Activated T-cell treated with anti-CD3 and anti-CD28 coated beads, Interleukin-2, amount 50 U/mL, for 24 hours (primary cell): ENCODE results near the gene KRT14.
"Not testable (repeated sequence)": the region's sequence is repeated elsewhere in the genome, so short reads cannot be mapped to it uniquely, and the experiment has no call there.

ENCODE experiments used
- DNase-seq: peaks from one replicate; pipeline ENCODE4 v3.0.0-alpha.2; 2020
- H3K27ac Mint-ChIP-seq: 2 replicates; pipeline ENCODE4 v1.8.0; 2020; ENCODE audit warnings: mild to moderate bottlenecking, mixed read lengths
- H3K27me3 Mint-ChIP-seq: 2 replicates; pipeline ENCODE4 v1.8.0; 2020; ENCODE audit warnings: mixed read lengths
- H3K36me3 Mint-ChIP-seq: 2 replicates; pipeline ENCODE4 v1.8.0; 2020; ENCODE audit warnings: low read depth, mixed read lengths
- H3K4me1 Mint-ChIP-seq: 2 replicates; pipeline ENCODE4 v1.8.0; 2020; ENCODE audit warnings: low read depth, mixed read lengths
- H3K4me3 Mint-ChIP-seq: 2 replicates; pipeline ENCODE4 v1.8.0; 2020; ENCODE audit warnings: mild to moderate bottlenecking, moderate library complexity, mixed read lengths
- H3K9me3 Mint-ChIP-seq: 2 replicates; pipeline ENCODE4 v1.8.0; 2020; ENCODE audit warnings: mixed read lengths

KRT14 gene

GRCh38 chr17:41626914-41627295 lies 40.2 kb upstream of the KRT14 start:
- not testable (repeated sequence) for H3K4me3 Mint-ChIP-seq, H3K27ac Mint-ChIP-seq, H3K4me1 Mint-ChIP-seq, H3K27me3 Mint-ChIP-seq, H3K36me3 Mint-ChIP-seq, H3K9me3 Mint-ChIP-seq, DNase-seq

GRCh38 chr17:41626028-41626913 lies 39.6 kb upstream of the KRT14 start:
- H3K27ac Mint-ChIP-seq, H3K27me3 Mint-ChIP-seq, H3K36me3 Mint-ChIP-seq, H3K4me3 Mint-ChIP-seq, H3K9me3 Mint-ChIP-seq, DNase-seq, H3K4me1 Mint-ChIP-seq: not testable (repeated sequence)

- no peaks in the 10 kb centered on the region for H3K4me1 Mint-ChIP-seq
Measured at GRCh38 chr17:41625602-41626001, 38.9 kb upstream of the KRT14 start.

GRCh38 chr17:41624208-41625101 lies 37.8 kb upstream of the KRT14 start, which contains the start of gene KRT17:
Gene KRT17, minus strand, starts transcription at chr17:41624575. Its CDS starts 66 bp downstream, at chr17:41624509.
- Mint-ChIP-seq H3K27me3 (no peaks in the 10 kb centered on the region), H3K4me3 (no peak within 1 kb of the TSS), H3K4me1 (no peaks in the 10 kb centered on the region), H3K9me3 (no peaks in the 10 kb centered on the region), H3K36me3 (no peaks in the 10 kb centered on the region), H3K27ac (no peak within 1 kb of the TSS)
- no peak for DNase-seq

More at GRCh38 chr17:41625602-41626001, 38.9 kb upstream of the KRT14 start:
- H3K4me3 Mint-ChIP-seq = no peak overlapping the region
- H3K9me3 Mint-ChIP-seq = no peaks in the 10 kb centered on the region
- H3K36me3 Mint-ChIP-seq = no peaks in the 10 kb centered on the region
- DNase-seq = no peak
- H3K27me3 Mint-ChIP-seq = no peaks in the 10 kb centered on the region
- H3K27ac Mint-ChIP-seq = no peak overlapping the region

GRCh38 chr17:41623184-41623861 lies 36.6 kb upstream of the KRT14 start:
- not testable (repeated sequence) for H3K27ac Mint-ChIP-seq, H3K4me3 Mint-ChIP-seq, H3K4me1 Mint-ChIP-seq, DNase-seq, H3K9me3 Mint-ChIP-seq, H3K27me3 Mint-ChIP-seq, H3K36me3 Mint-ChIP-seq

- not testable (repeated sequence) for H3K27ac Mint-ChIP-seq, H3K9me3 Mint-ChIP-seq, H3K4me3 Mint-ChIP-seq, H3K4me1 Mint-ChIP-seq, H3K36me3 Mint-ChIP-seq, H3K27me3 Mint-ChIP-seq, DNase-seq
Measured at GRCh38 chr17:41622340-41623183, 35.9 kb upstream of the KRT14 start.

- Mint-ChIP-seq H3K27ac (no peak overlapping the region), H3K9me3 (no peaks in the 10 kb centered on the region), H3K27me3 (no peaks in the 10 kb centered on the region), H3K36me3 (no peaks in the 10 kb centered on the region), H3K4me3 (no peak overlapping the region), H3K4me1 (no peaks in the 10 kb centered on the region)
- no peak for DNase-seq
Measured at GRCh38 chr17:41621916-41622315, 35.2 kb upstream of the KRT14 start.

- not testable (repeated sequence) for H3K4me1 Mint-ChIP-seq, H3K27me3 Mint-ChIP-seq, H3K4me3 Mint-ChIP-seq, H3K27ac Mint-ChIP-seq, H3K36me3 Mint-ChIP-seq, DNase-seq, H3K9me3 Mint-ChIP-seq
Measured at GRCh38 chr17:41621435-41621817, 34.7 kb upstream of the KRT14 start.

- Mint-ChIP-seq H3K27ac (no peak overlapping the region), H3K27me3 (no peaks in the 10 kb centered on the region)
- no peak for DNase-seq
Measured at GRCh38 chr17:41620583-41621434, 34.1 kb upstream of the KRT14 start.

GRCh38 chr17:41619927-41620582 lies 33.4 kb upstream of the KRT14 start:
- not testable (repeated sequence) for H3K36me3 Mint-ChIP-seq, H3K4me1 Mint-ChIP-seq, H3K9me3 Mint-ChIP-seq, H3K27ac Mint-ChIP-seq, H3K27me3 Mint-ChIP-seq, DNase-seq, H3K4me3 Mint-ChIP-seq

More at GRCh38 chr17:41620583-41621434, 34.1 kb upstream of the KRT14 start:
- Mint-ChIP-seq H3K36me3 (no peaks in the 10 kb centered on the region), H3K9me3 (no peaks in the 10 kb centered on the region), H3K4me3 (no peak overlapping the region), H3K4me1 (no peaks in the 10 kb centered on the region)

GRCh38 chr17:41619036-41619926 lies 32.6 kb upstream of the KRT14 start:
- no peaks in the 10 kb centered on the region for H3K9me3 Mint-ChIP-seq
- no peaks in the 10 kb centered on the region for H3K4me1 Mint-ChIP-seq
- DNase-seq = no peak
- H3K36me3 Mint-ChIP-seq = no peaks in the 10 kb centered on the region
- peaks cover 7% of the 10 kb centered on the region for H3K27me3 Mint-ChIP-seq
- H3K4me3 Mint-ChIP-seq = no peak overlapping the region
- H3K27ac Mint-ChIP-seq = no peak overlapping the region

GRCh38 chr17:41618341-41619035 lies 31.8 kb upstream of the KRT14 start:
- Mint-ChIP-seq H3K27me3 (peaks cover 7% of the 10 kb centered on the region), H3K36me3 (no peaks in the 10 kb centered on the region), H3K4me3 (no peak overlapping the region), H3K9me3 (no peaks in the 10 kb centered on the region), H3K4me1 (no peaks in the 10 kb centered on the region), H3K27ac (no peak overlapping the region)
- DNase-seq = no peak
